ENCODE measurements around the gene PHTF1. TPM values are rescaled to one million over a fixed set of nuclear protein-coding genes. Genes with fewer than 3 reads are reported as not detected.

Gene PHTF1
- total and polyA plus RNA-seq, 2 of the 4 experiments (the other 2 are of a cell fraction), result 9.6 to 13.3 TPM

- Histone ChIP-seq H2AK5ac (ENCODE audit: low read depth, low read length) (no peak overlapping the region), H3K14ac (replicated peaks; ENCODE audit: low read depth, low read length) (no peak overlapping the region), H3K4ac (ENCODE audit: low read depth, low read length) (no peak overlapping the region), H3K9ac (ENCODE audit: low read depth, low read length) (no peak overlapping the region), H2BK15ac (ENCODE audit: low read depth, low read length) (no peak overlapping the region), H3K4me2 (ENCODE audit: low read depth, low read length) (peak overlapping the region; percentile 27; the same call in 1 of the 2 replicates), H3K23ac (ENCODE audit: low read depth, low read length) (no peak overlapping the region), H2AK9ac (replicated peaks; ENCODE audit: low read depth, low read length, poor library complexity) (no peak overlapping the region), H3K4me3 (ENCODE audit: insufficient read depth, low read depth, low read length) (no peak overlapping the region), H2AFZ (replicated peaks; ENCODE audit: low read length, poor library complexity) (no peak overlapping the region), H3K9me3 (ENCODE audit: control insufficient read depth, insufficient read depth, low read length) (no peaks in the 10 kb centered on the region), H3K18ac (ENCODE audit: low read depth, low read length) (no peak overlapping the region), H3K4me1 (ENCODE audit: control insufficient read depth, insufficient read depth, low read length) (no peaks in the 10 kb centered on the region), H4K8ac (ENCODE audit: low read depth in 2 of 2, low read length in 2 of 2) (no peak overlapping the region), H3K56ac (ENCODE audit: extremely low read depth, insufficient read depth, low read length) (no peak overlapping the region), H3K27ac (ENCODE audit: insufficient read depth, low read length) (no peak overlapping the region), H4K91ac (ENCODE audit: insufficient read depth, low read depth, low read length) (no peak overlapping the region), H3K9me1 (ENCODE audit: insufficient read depth, low read length) (no peaks in the 10 kb centered on the region), H3K27me3 (ENCODE audit: control insufficient read depth, insufficient read depth, low read length) (no peaks in the 10 kb centered on the region), H2BK20ac (ENCODE audit: low read depth, low read length) (no peak overlapping the region), H2BK5ac (ENCODE audit: low read depth, low read length, poor library complexity, severe bottlenecking) (no peak overlapping the region), H4K20me1 (ENCODE audit: insufficient read depth, low read length) (no peaks in the 10 kb centered on the region), H2BK120ac (ENCODE audit: low read depth, low read length) (no peak overlapping the region), H3K36me3 (ENCODE audit: control insufficient read depth, insufficient read depth, low read length) (peaks cover 5% of the 10 kb centered on the region), H4K5ac (ENCODE audit: low read depth, low read length) (no peak overlapping the region), H3K79me1 (ENCODE audit: low read depth in 1 of 2, low read length in 2 of 2) (peaks cover 5 to 12% of the 10 kb centered on the region in 2 experiments)
- ATAC-seq (ENCODE audit: low read depth) (no peak), DNase-seq (no peak)
- ChIA-PET CTCF (no interaction called here), POLR2A (ENCODE audit: unreplicated experiment) (no interaction called here)
- WGBS, 2 experiments (ENCODE audit: extremely low coverage in 2 of 2, insufficient read length in 1 of 2), result no CpG with 5 or more reads among the region's 1 CpG
- intact Hi-C loops (cut with micrococcal nuclease), result no loop called here
- TF ChIP-seq RFX5 (IDR thresholded peaks at IDR 0.05; ENCODE audit: low read depth, low read length), result no peak
- TF ChIP-seq RAD21 (IDR thresholded peaks at IDR 0.05; ENCODE audit: low read length), result no peak
- TF ChIP-seq ELK1 (IDR thresholded peaks at IDR 0.05; ENCODE audit: borderline replicate concordance, low read depth, low read length), result no peak
- TF ChIP-seq MAFK (IDR thresholded peaks at IDR 0.05; ENCODE audit: low read depth, low read length), result no peak
- no peak for TF ChIP-seq SMC3 (IDR thresholded peaks at IDR 0.05; ENCODE audit: low read depth, low read length)
- no peak for TF ChIP-seq RCOR1 (IDR thresholded peaks at IDR 0.05; ENCODE audit: insufficient replicate concordance, low read length)
- TF ChIP-seq USF2 (IDR thresholded peaks at IDR 0.05; ENCODE audit: low read depth, low read length), result no peak
- TF ChIP-seq BHLHE40 (IDR thresholded peaks at IDR 0.05; ENCODE audit: low read depth, low read length), result no peak
- dilution Hi-C loops (cut with HindIII; ENCODE audit: low sequenced_read_pairs, unreplicated experiment), result no loop called here
- in situ Hi-C loops (cut with MboI; ENCODE audit: low sequenced_read_pairs), result no loop called here
- BruUV-seq (replicated peaks), result no TSS peak
Measured at GRCh38 chr1:113768916-113769600, 9.8 kb upstream of the PHTF1 start.
